ENCODE measurements around the gene TEX35. TPM values are rescaled to one million over a fixed set of nuclear protein-coding genes. Genes with fewer than 3 reads are reported as not detected.

Gene TEX35
- polyA plus RNA-seq, 1 experiment, result not detected

DNA sequence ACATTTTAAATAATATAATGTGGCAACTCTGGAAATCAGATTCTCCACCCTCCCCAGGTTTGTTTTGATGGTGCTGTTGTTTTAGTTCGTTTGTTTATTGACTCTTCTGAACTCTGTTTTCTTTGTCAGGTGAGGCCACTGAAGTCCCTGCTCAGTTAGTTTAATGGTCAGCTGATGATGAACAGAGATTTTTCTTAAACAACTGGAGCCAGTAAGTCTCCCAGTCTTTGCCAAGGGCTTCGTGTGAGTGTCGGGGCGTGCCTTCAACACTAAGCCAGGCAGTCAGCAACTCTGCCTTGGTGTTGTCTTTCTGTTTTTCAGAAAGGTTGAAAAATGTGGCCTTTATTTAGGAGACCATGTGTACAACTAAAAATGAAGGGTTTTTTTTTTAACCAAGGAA, 58.9 kb downstream of the TEX35 start:
- Histone ChIP-seq H3K36me3 (ENCODE audit: control insufficient read depth, insufficient read depth, low read length) (no peaks in the 10 kb centered on the region), H3K4me3 (ENCODE audit: low read depth, low read length) (no peak overlapping the region), H3K27me3 (ENCODE audit: control insufficient read depth, insufficient read depth, low read length) (no peaks in the 10 kb centered on the region)
- no peak for DNase-seq (ENCODE audit: low read depth)
- TF ChIP-seq, protein P1, sequence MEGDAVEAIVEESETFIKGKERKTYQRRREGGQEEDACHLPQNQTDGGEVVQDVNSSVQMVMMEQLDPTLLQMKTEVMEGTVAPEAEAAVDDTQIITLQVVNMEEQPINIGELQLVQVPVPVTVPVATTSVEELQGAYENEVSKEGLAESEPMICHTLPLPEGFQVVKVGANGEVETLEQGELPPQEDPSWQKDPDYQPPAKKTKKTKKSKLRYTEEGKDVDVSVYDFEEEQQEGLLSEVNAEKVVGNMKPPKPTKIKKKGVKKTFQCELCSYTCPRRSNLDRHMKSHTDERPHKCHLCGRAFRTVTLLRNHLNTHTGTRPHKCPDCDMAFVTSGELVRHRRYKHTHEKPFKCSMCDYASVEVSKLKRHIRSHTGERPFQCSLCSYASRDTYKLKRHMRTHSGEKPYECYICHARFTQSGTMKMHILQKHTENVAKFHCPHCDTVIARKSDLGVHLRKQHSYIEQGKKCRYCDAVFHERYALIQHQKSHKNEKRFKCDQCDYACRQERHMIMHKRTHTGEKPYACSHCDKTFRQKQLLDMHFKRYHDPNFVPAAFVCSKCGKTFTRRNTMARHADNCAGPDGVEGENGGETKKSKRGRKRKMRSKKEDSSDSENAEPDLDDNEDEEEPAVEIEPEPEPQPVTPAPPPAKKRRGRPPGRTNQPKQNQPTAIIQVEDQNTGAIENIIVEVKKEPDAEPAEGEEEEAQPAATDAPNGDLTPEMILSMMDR (IDR thresholded peaks at IDR 0.05; ENCODE audit: insufficient read depth, low read depth, low read length), result no peak
- CTCF ChIA-PET, result no interaction called here
- POLR2A ChIA-PET, result no interaction called here

Small RNAs within 50 kb of the gene (small RNA-seq; reads per million reads assigned to genes)
- not detected for gene RF00017 (ENCODE audit: insufficient read length, low read depth, low replicate concordance)
- not detected for gene RNA5SP69 (ENCODE audit: insufficient read length, low read depth, low replicate concordance)

Other genes starting within 250 kb of the TEX35 start
- gene CLEC20A, start 16.1 kb upstream of the TEX35 start, polyA plus RNA-seq (2011; rRNA removed), result not detected in 2 replicates
- 27.7 and 40.9 TPM in 2 replicates for gene RALGPS2, start 212.1 kb downstream of the TEX35 start, polyA plus RNA-seq (2011; rRNA removed)

Measured in BJ (cell line).